Measurements from ENCODE around the gene DEDD. TPM values are rescaled to one million over a fixed set of nuclear protein-coding genes. Genes with fewer than 3 reads are reported as not detected.

The DEDD gene
- total and polyA plus RNA-seq, 2 of the 13 experiments (the other 11 are each of a cell fraction or from before 2014, with no cell fraction given), result 12.6 to 27.8 TPM

DNA sequence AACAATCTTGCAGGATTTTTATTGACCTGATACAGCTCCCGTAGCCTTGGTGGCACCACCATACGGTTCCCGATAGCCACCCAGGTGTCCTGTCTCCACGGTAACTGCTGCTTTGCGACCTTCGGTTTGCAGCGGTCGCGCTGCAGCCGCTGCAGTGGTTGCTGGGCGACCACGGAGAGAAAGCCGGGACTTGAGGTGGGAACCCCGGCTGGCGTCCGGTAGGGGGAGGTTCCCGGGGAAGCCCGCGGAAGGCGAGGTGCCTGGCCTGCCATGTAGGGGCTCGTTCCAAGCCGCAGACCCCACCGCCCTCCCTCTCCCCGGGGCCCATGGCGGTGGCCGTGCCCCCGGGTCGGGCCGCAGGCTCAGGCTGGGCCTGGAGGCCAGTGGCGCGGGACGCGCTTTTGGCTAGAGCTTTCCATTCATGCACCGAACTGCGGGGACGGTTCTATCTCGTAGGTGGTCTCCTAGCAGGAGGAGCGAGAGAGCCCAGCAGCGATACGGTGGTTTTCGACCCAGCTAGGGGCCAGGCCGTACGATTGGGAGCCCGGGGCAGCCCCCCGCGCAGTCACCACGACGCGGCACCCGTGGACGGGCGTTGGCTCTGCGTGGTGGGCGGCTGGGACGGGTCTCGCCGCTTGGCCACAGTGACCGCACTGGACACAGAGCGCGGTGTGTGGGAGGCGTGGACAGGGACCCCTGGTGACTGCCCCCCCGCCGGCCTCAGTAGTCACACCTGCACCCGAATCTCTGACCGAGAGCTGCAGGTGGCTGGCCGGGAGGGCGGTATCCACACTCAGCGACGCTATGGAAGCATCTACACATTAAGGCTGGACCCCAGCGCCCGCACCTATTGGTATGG is 34.0 kb downstream of the DEDD start, which contains the start of gene KLHDC9 (continued):
- peak; percentile 91 for TF ChIP-seq HNRNPLL (IDR thresholded peaks at IDR 0.05; ENCODE audit: low read depth, low read length, poor library complexity, severe bottlenecking)
- TF ChIP-seq MYPOP (CRISPR knock-in tag; IDR thresholded peaks at IDR 0.05), result no peak
- no peak for TF ChIP-seq STAT6 (CRISPR knock-in tag; IDR thresholded peaks at IDR 0.05; ENCODE audit: borderline replicate concordance)
- TF ChIP-seq, protein P1, sequence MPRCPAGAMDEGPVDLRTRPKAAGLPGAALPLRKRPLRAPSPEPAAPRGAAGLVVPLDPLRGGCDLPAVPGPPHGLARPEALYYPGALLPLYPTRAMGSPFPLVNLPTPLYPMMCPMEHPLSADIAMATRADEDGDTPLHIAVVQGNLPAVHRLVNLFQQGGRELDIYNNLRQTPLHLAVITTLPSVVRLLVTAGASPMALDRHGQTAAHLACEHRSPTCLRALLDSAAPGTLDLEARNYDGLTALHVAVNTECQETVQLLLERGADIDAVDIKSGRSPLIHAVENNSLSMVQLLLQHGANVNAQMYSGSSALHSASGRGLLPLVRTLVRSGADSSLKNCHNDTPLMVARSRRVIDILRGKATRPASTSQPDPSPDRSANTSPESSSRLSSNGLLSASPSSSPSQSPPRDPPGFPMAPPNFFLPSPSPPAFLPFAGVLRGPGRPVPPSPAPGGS (CRISPR knock-in tag; IDR thresholded peaks at IDR 0.05), result no peak
- no peak; the same call in 1 of the 2 replicates for TF ChIP-seq MXD3 (CRISPR knock-in tag; IDR thresholded peaks at IDR 0.05)
- TF ChIP-seq CBFB (CRISPR knock-in tag; IDR thresholded peaks at IDR 0.05), result no peak
- peak; percentile 50 for TF ChIP-seq CTCF (CRISPR knock-in tag; IDR thresholded peaks at IDR 0.05)
- no peak for TF ChIP-seq NCOA1 (CRISPR knock-in tag; IDR thresholded peaks at IDR 0.05)
- TF ChIP-seq ZKSCAN5 (CRISPR knock-in tag; IDR thresholded peaks at IDR 0.05), result no peak
- TF ChIP-seq HDAC1 (CRISPR knock-in tag; IDR thresholded peaks at IDR 0.05), result no peak
- TF ChIP-seq YY1 (IDR thresholded peaks at IDR 0.05; ENCODE audit: insufficient read depth, insufficient replicate concordance, low read depth, low read length), result peak; percentile 50
- TF ChIP-seq SMAD1 (CRISPR knock-in tag; IDR thresholded peaks at IDR 0.05; ENCODE audit: borderline replicate concordance, low read depth), result no peak
- no peak for TF ChIP-seq ZNF883 (CRISPR knock-in tag; IDR thresholded peaks at IDR 0.05; ENCODE audit: not compliant biosample characterization)
- TF ChIP-seq TEAD2 (CRISPR knock-in tag; IDR thresholded peaks at IDR 0.05), result no peak
- TF ChIP-seq PRDM15 (CRISPR knock-in tag; IDR thresholded peaks at IDR 0.05), result no peak
- TF ChIP-seq ZNF251 (CRISPR knock-in tag; IDR thresholded peaks at IDR 0.05), result no peak

Measured in HepG2 (cell line).